Ramos (cell line): ENCODE results near the gene NAGPA.
"Not testable (repeated sequence)": the region's sequence is repeated elsewhere in the genome, so short reads cannot be mapped to it uniquely, and the experiment has no call there.

Experiments
- in situ Hi-C: fragments of 300-500 bp; cut with MboI; formaldehyde crosslinking; loops from one replicate; pipeline ENCODE4 v1.14.3; 2022; ENCODE audit warnings: low sequenced_read_pairs; ENCODE audit not compliant: unreplicated experiment

The NAGPA gene

DNA sequence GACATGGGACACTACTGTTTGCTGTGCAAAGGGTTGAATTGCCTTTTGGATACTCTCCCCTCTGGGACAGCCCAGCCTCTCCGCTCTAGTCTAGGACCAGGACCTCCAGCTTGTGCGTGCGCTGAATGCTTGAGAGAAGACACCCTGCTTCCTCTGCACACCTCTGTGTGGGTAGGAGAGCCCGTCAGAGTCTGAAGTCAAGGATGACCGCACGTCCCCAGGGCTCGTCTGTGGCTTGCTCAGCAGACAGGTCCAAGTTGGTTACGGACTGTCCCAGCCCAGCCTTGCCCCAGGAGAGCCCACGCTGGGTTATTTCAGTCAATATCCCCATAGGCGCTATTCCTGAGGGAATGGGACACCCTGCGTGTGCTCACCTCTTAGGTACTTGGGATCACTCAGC, 28.3 kb upstream of the NAGPA start:
- in situ Hi-C loops, result no loop called here

DNA sequence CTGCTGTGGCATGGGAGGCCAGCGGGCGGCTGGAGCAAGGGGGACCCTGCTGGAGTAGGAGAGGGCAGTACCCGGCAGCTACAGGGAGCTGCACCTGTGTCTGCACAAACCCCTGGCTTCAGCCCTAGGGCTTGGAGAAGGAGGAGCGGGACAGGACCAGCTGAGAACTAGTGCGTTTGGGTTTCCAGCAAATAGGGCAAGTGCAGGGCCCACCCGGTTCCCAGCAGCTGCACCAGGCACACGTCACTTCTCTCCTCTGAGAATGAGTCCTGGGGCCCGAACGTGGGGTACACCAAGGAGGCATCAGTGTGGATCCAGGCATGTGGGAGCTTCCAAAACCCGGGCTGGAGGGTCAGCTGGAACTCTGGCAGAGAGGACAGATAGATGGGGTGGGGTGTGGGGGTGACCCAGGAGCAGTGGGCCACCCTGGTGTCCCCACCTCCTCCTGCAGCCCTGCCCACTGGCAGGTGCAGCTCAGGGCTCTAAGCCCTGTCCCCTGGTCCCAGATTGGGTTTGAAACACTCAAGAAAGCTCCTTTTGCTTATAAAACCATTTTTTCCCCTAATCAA, 26.4 kb upstream of the NAGPA start:
- in situ Hi-C loops, result no loop called here

DNA sequence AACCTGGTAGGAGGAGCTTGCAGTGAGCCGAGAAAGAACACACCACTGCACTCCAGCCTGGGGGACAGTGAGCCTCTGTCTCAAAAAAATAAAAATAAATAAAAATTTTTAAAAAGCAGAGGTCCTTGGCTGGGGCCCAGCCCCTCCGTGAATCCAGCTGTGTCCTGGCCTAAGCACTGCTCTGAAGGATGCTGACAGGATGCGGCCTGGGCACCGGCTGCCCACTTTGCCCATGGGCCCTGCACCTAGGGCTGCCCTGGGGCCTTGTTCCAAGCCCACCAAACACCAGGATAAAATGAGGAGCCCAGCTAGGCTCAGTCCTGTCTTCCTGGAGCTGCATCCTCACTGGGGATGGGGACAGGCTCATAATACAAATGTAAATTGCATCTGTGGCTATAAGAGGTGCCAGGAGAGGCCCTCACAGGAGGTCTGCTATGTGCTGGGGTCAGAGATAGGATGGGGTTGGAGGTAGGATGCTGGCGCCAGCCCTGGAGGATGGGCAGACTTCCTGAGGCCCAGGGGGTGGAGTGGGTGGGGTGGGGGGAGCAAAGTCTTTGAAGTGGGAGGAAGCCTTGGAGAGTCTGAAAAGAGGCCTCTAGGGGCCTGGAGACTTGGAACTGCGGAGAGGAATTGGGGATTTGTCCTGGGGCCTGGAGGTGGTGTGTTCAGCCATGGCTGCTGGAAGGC, 25.8 kb upstream of the NAGPA start:
- in situ Hi-C loops, result no loop called here

- in situ Hi-C loops, result no loop called here
Measured at GRCh38 chr16:5058476-5058875, 24.7 kb upstream of the NAGPA start.

GRCh38 chr16:5056352-5056751, 22.6 kb upstream of the NAGPA start:
- in situ Hi-C loops, result no loop called here

GRCh38 chr16:5054876-5055865, 21.4 kb upstream of the NAGPA start:
- in situ Hi-C loops, result no loop called here

- in situ Hi-C loops, result no loop called here
Measured at GRCh38 chr16:5046914-5047313, 13.2 kb upstream of the NAGPA start.

- in situ Hi-C loops, result no loop called here
Measured at GRCh38 chr16:5045499-5046115, 11.9 kb upstream of the NAGPA start.

DNA sequence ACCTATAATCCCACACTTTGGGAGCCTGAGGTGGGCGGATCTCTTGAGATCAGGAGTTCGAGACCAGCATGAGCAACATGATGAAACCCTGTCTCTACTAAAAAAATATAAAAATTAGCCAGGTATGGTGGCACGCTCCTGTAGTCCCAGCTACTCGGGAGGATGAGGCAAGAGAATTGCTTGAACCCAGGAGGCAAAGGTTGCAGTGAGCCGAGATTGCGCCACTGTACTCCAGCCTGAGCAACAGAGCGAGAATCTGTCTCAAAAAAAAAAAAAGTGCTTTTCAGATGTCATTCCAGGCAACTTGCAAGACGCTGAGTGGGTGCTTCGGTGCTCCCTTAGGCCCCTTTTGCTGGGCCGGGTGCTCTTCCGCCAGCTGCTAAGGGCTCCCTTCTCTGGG, 10.8 kb upstream of the NAGPA start:
- in situ Hi-C loops, result not testable (repeated sequence)

GRCh38 chr16:5044011-5044540, 10.3 kb upstream of the NAGPA start:
- in situ Hi-C loops, result no loop called here

DNA sequence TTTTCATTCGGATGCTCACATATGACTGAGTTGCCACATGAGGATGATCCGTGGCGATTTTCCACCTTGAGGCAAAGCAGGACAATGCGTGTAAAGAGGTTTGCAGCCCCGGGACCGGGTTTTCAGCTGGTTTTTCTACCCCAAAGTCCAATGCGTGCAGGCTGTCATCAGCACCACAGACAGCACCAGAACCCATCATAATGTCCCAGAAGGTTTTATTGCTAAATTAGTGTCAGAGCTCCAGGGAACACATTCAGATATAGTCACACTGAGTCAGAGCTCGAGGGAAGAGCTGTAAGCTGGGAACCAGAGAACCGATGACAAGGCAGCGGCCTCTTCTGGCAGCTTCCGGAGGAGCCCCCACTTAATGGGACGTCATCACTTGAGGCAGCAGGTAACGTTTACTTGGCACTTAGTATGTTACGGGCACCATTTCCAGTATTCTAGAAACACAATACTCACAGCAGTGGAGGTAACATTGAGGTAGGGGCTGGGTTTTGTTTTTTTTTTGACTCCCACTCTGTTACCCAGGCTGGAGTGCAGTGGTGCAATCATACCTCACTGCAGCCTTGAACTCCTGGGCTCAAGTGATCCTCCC, 8.9 kb upstream of the NAGPA start:
- in situ Hi-C loops, result no loop called here

- in situ Hi-C loops, result no loop called here
Measured at GRCh38 chr16:5041600-5042133, 7.9 kb upstream of the NAGPA start.

DNA sequence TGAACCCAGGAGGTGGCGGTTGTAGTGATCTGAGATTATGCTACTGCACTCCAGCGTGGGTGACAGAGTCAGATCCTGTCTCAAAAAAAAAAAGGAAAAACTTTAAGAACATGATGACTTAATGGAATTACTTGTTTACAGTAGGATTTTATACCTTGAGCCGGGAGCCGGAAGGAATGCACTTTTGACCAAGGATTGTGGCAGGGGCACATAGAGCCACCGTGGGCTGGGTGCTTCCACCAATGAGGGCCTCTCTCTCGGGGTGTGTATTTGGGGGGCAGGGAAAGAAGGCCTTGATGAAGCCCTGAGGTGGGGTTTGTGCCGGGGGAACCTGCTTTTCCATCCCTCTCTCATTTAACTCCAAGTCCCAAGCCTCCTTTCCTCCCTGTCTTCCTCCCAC, 6.7 kb upstream of the NAGPA start:
- in situ Hi-C loops, result no loop called here

GRCh38 chr16:5036228-5037156, 2.8 kb upstream of the NAGPA start:
- in situ Hi-C loops, result no loop called here

GRCh38 chr16:5035909-5036227, 2.1 kb upstream of the NAGPA start:
- in situ Hi-C loops, result no loop called here

GRCh38 chr16:5034167-5034523, 410 bp upstream of the NAGPA start:
- in situ Hi-C loops, result no loop called here

- in situ Hi-C loops, result no loop called here
Measured at GRCh38 chr16:5032748-5033167, 977 bp downstream of the NAGPA start.

DNA sequence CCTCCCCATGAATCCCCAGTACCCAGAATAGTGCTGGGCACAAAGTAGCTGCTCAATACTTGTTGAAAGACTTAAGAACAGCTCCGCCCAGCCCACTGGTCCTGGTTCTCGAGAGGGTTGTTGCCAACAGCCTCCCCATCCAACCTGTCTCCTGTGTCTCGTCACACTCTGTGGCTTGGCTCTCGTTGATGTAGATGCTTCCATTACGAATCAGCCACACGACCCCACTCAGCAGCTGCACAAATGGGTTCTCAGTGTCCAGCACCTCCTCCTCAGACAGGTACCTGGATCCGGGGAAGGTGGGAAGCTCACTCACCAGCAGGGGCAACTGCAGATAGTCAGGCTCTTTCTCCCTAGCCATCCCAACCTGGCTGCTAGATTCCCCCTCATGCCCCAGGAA, 2.1 kb downstream of the NAGPA start:
- in situ Hi-C loops, result no loop called here

GRCh38 chr16:5030251-5030870, 3.4 kb downstream of the NAGPA start:
- in situ Hi-C loops, result no loop called here
